Activated CD8-positive, alpha-beta T cell treated with anti-CD3 and anti-CD28 coated beads for 36 hours (primary cell): Measurements from ENCODE around the gene RFC2. TPM values are rescaled to one million over a fixed set of nuclear protein-coding genes. Genes with fewer than 3 reads are reported as not detected.
A peak's percentile ranks its signal among the peaks of the same experiment; 100 is the strongest.

Source experiments
- ATAC-seq: fragments of 200-7000 bp; cut with Tn5 transposase; one replicate; pipeline ENCODE4 v1.10.0; 2021; ENCODE audit warnings: mild to moderate bottlenecking, moderate library complexity
- CTCF ChIA-PET: fragments of 350-600 bp; sonication (Branson Sonifier 250); formaldehyde crosslinking; loops from one replicate; lab custom pipeline; 2021; ENCODE audit warnings: antibody characterized with exemption; lab: Charles Lee
- POLR2A ChIA-PET: fragments of 350-600 bp; sonication (Branson Sonifier 250); formaldehyde crosslinking; loops from one replicate; lab custom pipeline; 2021; ENCODE audit warnings: antibody characterized with exemption; lab: Charles Lee
- DNase-seq: peaks from one replicate; pipeline ENCODE4 v3.0.0-alpha.2; 2020
- H3K27ac Mint-ChIP-seq: one replicate; pipeline ENCODE4 v1.8.0; 2021; ENCODE audit warnings: mild to moderate bottlenecking, mixed read lengths
- H3K27me3 Mint-ChIP-seq: one replicate; pipeline ENCODE4 v1.8.0; 2021; ENCODE audit warnings: mixed read lengths
- H3K36me3 Mint-ChIP-seq: one replicate; pipeline ENCODE4 v1.8.0; 2021; ENCODE audit warnings: low read depth, mixed read lengths
- H3K4me1 Mint-ChIP-seq: one replicate; pipeline ENCODE4 v1.8.0; 2021; ENCODE audit warnings: low read depth, mixed read lengths
- H3K4me3 Mint-ChIP-seq: one replicate; pipeline ENCODE4 v1.8.0; 2021; ENCODE audit warnings: mild to moderate bottlenecking, moderate library complexity, mixed read lengths
- H3K9me3 Mint-ChIP-seq: one replicate; pipeline ENCODE4 v1.8.0; 2021; ENCODE audit warnings: mixed read lengths
- CTCF ChIP-seq: fragments of 200-600 bp; IDR thresholded peaks from one replicate; pipeline ENCODE4 v1.8.0; 2022; ENCODE audit warnings: antibody characterized with exemption, mild to moderate bottlenecking
- intact Hi-C: fragments of 100-400 bp; cut with micrococcal nuclease; formaldehyde crosslinking; loops from one replicate; pipeline ENCODE4 v1.10.0; 2022
- total RNA-seq, 2 experiments: library from RNA; stranded (reverse); gene quantifications; one replicate each; pipeline ENCODE4 v1.2.3, GENCODE V29; 2021

Gene RFC2
- total RNA-seq, 2 experiments from 2014 or later: 90.7 to 91.8 TPM

- Mint-ChIP-seq H3K36me3 (no peaks in the 10 kb centered on the region), H3K27me3 (no peaks in the 10 kb centered on the region), H3K9me3 (no peaks in the 10 kb centered on the region), H3K27ac (no peak overlapping the region), H3K4me1 (peaks cover 15% of the 10 kb centered on the region), H3K4me3 (no peak overlapping the region)
- DNase-seq (peak; percentile 19), ATAC-seq (peak; percentile 56)
- TF ChIP-seq CTCF: peak; percentile 57
- ChIA-PET CTCF (interaction anchor here (0.7 to 2.2 kb wide), 10 partner anchors 9 to 218 kb away, joined by 3 to 19 read pairs (median 4); partner anchors contain the start of gene CLIP2), POLR2A (no interaction called here)
- intact Hi-C loops: loop anchor here (5.0 to 10.0 kb wide), 2 partner anchors 109 to 193 kb away; partner anchors contain the start of gene LIMK1
Measured at GRCh38 chr7:74275401-74275881, 21.2 kb upstream of the RFC2 start.

GRCh38 chr7:74272305-74273038 is 18.3 kb upstream of the RFC2 start:
- DNase-seq (peak; percentile 58), ATAC-seq (peak; percentile 21)
- Mint-ChIP-seq H3K4me3 (no peak overlapping the region), H3K27me3 (peaks cover 6% of the 10 kb centered on the region), H3K9me3 (no peaks in the 10 kb centered on the region), H3K4me1 (peaks cover 11% of the 10 kb centered on the region), H3K36me3 (no peaks in the 10 kb centered on the region), H3K27ac (peak overlapping the region; percentile 57)
- intact Hi-C loops: loop anchor here (10.0 kb wide), 1 partner anchor 112 kb away; no protein-coding TSS in a partner anchor
- CTCF ChIA-PET: no interaction called here
- POLR2A ChIA-PET: no interaction called here
- TF ChIP-seq CTCF: no peak

- DNase-seq (no peak), ATAC-seq (no peak)
- POLR2A ChIA-PET: no interaction called here
- Mint-ChIP-seq H3K27ac (no peak overlapping the region), H3K36me3 (no peaks in the 10 kb centered on the region), H3K4me1 (peaks cover 11% of the 10 kb centered on the region), H3K27me3 (peaks cover 6% of the 10 kb centered on the region), H3K4me3 (no peak overlapping the region), H3K9me3 (no peaks in the 10 kb centered on the region)
- intact Hi-C loops: loop anchor here (2.0 to 10.0 kb wide), 2 partner anchors 17 to 113 kb away; partner anchors contain the start of gene CLIP2
- CTCF ChIA-PET: interaction anchor here (0.6 kb wide), 1 partner anchor 1544 kb away, joined by 3 read pairs; no protein-coding TSS in a partner anchor
- TF ChIP-seq CTCF: no peak
Measured at GRCh38 chr7:74271742-74272141, 17.5 kb upstream of the RFC2 start.

GRCh38 chr7:74269757-74270277 is 15.6 kb upstream of the RFC2 start:
- POLR2A ChIA-PET: no interaction called here
- CTCF ChIA-PET: interaction anchor here (2.6 kb wide), 1 partner anchor 131 kb away, joined by 15 read pairs; no protein-coding TSS in a partner anchor
- H3K4me3 Mint-ChIP-seq: peak overlapping the region; percentile 67
- no peaks in the 10 kb centered on the region for H3K36me3 Mint-ChIP-seq
- no peaks in the 10 kb centered on the region for H3K9me3 Mint-ChIP-seq
- no peak overlapping the region for H3K27ac Mint-ChIP-seq
- peaks cover 11% of the 10 kb centered on the region for H3K4me1 Mint-ChIP-seq
- TF ChIP-seq CTCF: no peak
- DNase-seq (peak; percentile 79), ATAC-seq (peak; percentile 87)
- intact Hi-C loops: loop anchor here (2.0 to 10.0 kb wide), 2 partner anchors 19 to 115 kb away; partner anchors contain the start of gene CLIP2
- H3K27me3 Mint-ChIP-seq: peaks cover 8% of the 10 kb centered on the region
